Suprapubic skin (tissue), 4 donors: ENCODE data around the gene SLC22A23. TPM values are rescaled to one million over a fixed set of nuclear protein-coding genes. Genes with fewer than 3 reads are reported as not detected.

Experiments
- DNase-seq, 2 donors: peaks; one replicate each; pipeline ENCODE4 v3.0.0-alpha.2; 2019; ENCODE audit warnings: low spot score in 2 of 2
- H3K27ac ChIP-seq: fragments of 200-600 bp; sonication (generic); one replicate; pipeline ENCODE4 v1.5.1; 2019
- H3K27me3 ChIP-seq: fragments of 200-600 bp; sonication (generic); one replicate; pipeline ENCODE4 v1.5.1; 2019
- H3K36me3 ChIP-seq: fragments of 200-600 bp; sonication (generic); one replicate; pipeline ENCODE4 v1.5.1; 2019
- H3K4me1 ChIP-seq: fragments of 200-600 bp; sonication (generic); one replicate; pipeline ENCODE4 v1.5.1; 2019
- H3K4me3 ChIP-seq: fragments of 200-600 bp; sonication (generic); one replicate; pipeline ENCODE4 v1.5.1; 2019; ENCODE audit warnings: mild to moderate bottlenecking
- H3K9me3 ChIP-seq: fragments of 200-600 bp; sonication (generic); one replicate; pipeline ENCODE4 v1.5.1; 2019
- EP300 ChIP-seq: sonication (generic); formaldehyde crosslinking; IDR thresholded peaks from one replicate; pipeline ENCODE4 v1.6.1; 2017; ENCODE audit warnings: antibody characterized with exemption
- POLR2A ChIP-seq, 2 donors: fragments of 450-650 bp; IDR thresholded peaks; one replicate each; pipeline ENCODE4 v1.6.1; 2017; ENCODE audit warnings: antibody characterized with exemption in 2 of 2, mild to moderate bottlenecking in 2 of 2, moderate library complexity in 2 of 2
- POLR2AphosphoS5 ChIP-seq, 3 donors: sonication (generic); formaldehyde crosslinking; IDR thresholded peaks; one replicate each; pipeline ENCODE4 v1.6.1; 2017; ENCODE audit warnings: antibody characterized with exemption in 3 of 3
- WGBS: methylation state at CpG from one replicate; pipeline ENCODE4 v1.1.5; 2018; 5-methylcytosine and 5-hydroxymethylcytosine counted together
- total RNA-seq, 4 donors: library from RNA; depleted of rRNA; stranded (reverse); fragments of >200 nt; gene quantifications; one replicate each; pipeline ENCODE4 v1.1.0, GENCODE V29; 2016
- TF ChIP-seq, protein P1 (sequence below), 2 donors: fragments of 200-600 bp in 1 of 2; fragments of 450-650 bp in 1 of 2; sonication (generic) in 1 of 2; IDR thresholded peaks; one replicate each; pipeline ENCODE4 v1.5.1; 2016 to 2019; ENCODE audit warnings: antibody characterized with exemption in 2 of 2, mild to moderate bottlenecking in 1 of 2, moderate library complexity in 1 of 2

The SLC22A23 gene
- total RNA-seq, 4 donors from 2014 or later = 38.2 to 59.8 (median 48.1) TPM

DNA sequence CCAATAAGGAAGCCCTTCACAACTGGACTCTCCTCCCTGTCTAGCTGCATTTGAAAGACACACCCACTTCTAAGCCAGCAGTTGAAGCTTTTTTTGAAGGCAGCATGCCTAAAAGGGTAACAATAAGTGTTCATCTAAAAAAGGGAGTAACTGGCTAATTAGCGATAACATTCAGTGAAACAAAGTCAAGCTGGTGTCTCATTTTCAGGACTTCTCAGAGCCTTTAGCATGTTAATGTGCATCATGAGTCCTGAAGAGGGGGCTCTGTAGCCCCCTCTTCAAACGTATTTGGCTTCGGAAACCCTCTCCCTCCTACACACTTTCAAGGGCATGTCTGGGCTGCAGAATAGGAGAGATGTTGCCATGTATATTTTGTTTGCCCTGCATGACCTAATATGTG is 28.1 kb downstream of the SLC22A23 start:
- H3K27ac ChIP-seq = peak overlapping the region; percentile 82
- peak in 1 of 2 donors; percentile 1 for DNase-seq
- peaks cover 64% of the 10 kb centered on the region for H3K4me1 ChIP-seq
- TF ChIP-seq, protein P1, sequence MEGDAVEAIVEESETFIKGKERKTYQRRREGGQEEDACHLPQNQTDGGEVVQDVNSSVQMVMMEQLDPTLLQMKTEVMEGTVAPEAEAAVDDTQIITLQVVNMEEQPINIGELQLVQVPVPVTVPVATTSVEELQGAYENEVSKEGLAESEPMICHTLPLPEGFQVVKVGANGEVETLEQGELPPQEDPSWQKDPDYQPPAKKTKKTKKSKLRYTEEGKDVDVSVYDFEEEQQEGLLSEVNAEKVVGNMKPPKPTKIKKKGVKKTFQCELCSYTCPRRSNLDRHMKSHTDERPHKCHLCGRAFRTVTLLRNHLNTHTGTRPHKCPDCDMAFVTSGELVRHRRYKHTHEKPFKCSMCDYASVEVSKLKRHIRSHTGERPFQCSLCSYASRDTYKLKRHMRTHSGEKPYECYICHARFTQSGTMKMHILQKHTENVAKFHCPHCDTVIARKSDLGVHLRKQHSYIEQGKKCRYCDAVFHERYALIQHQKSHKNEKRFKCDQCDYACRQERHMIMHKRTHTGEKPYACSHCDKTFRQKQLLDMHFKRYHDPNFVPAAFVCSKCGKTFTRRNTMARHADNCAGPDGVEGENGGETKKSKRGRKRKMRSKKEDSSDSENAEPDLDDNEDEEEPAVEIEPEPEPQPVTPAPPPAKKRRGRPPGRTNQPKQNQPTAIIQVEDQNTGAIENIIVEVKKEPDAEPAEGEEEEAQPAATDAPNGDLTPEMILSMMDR (IDR thresholded peaks at IDR 0.05) = no peak
- no peaks in the 10 kb centered on the region for H3K36me3 ChIP-seq
- WGBS = 49% methylated on average over 3 of the region's 3 CpGs
- H3K4me3 ChIP-seq = no peak overlapping the region
- H3K9me3 ChIP-seq = no peaks in the 10 kb centered on the region
- H3K27me3 ChIP-seq = no peaks in the 10 kb centered on the region

DNA sequence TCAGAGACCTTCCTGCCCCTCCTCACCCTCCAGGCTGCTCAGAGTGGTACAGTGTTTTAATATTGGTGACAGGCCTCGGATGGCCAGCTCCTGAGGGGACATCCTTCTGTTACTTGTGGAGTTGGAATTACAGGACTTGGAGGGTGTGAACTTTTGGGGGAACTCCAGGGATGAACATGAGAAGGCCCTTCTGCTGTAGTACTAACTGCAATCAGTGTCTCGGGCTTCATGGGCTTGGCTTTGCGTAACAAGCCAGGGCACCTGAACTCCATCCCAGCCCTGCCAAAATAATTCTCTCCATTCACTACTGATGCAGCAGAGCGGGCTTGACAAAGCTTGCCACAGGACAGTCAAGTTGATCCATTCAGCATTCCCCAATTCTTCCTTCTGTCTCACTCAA is 28.6 kb downstream of the SLC22A23 start:
- Histone ChIP-seq H3K4me3 (no peak overlapping the region), H3K27me3 (no peaks in the 10 kb centered on the region), H3K36me3 (no peaks in the 10 kb centered on the region), H3K9me3 (no peaks in the 10 kb centered on the region), H3K27ac (peak overlapping the region; percentile 82), H3K4me1 (peaks cover 60% of the 10 kb centered on the region)
- WGBS = 60% methylated on average over 3 of the region's 4 CpGs
- TF ChIP-seq POLR2A (IDR thresholded peaks at IDR 0.05) (no peak), EP300 (no peak), POLR2AphosphoS5 (IDR thresholded peaks at IDR 0.05) (no peak)
- TF ChIP-seq, protein P1 (IDR thresholded peaks at IDR 0.05) = no peak
- peak in 1 of 2 donors; percentile 49 for DNase-seq

DNA sequence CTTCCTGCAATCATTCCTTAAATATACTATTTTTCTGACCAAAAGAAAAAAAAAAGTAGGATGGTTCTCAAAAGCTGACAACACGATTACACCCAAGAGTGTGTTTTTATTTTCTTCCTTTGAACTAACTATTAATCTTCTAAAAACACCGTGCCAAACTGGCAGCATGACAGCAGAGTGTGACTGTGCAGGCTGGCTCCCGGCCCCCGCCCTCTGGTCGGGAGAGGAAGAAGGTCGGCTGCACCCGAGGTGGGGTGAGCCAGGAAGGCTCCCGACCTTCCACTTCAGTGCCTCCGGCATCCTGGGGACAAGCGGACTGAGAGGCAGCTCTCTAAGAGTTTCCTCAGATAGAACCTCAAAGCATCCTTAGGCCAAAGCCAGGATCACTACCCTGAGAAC is 29.2 kb downstream of the SLC22A23 start:
- TF ChIP-seq EP300 (no peak), POLR2A (IDR thresholded peaks at IDR 0.05) (no peak), POLR2AphosphoS5 (IDR thresholded peaks at IDR 0.05) (no peak)
- TF ChIP-seq, protein P1 (IDR thresholded peaks at IDR 0.05) = no peak
- no peaks in the 10 kb centered on the region for H3K36me3 ChIP-seq
- H3K9me3 ChIP-seq = no peaks in the 10 kb centered on the region
- peak in 1 of 2 donors; percentile 82 for DNase-seq
- 28% methylated on average over 8 of the region's 10 CpGs for WGBS
- H3K27ac ChIP-seq = peak overlapping the region; percentile 82
- H3K27me3 ChIP-seq = no peaks in the 10 kb centered on the region
- no peak overlapping the region for H3K4me3 ChIP-seq
- H3K4me1 ChIP-seq = peaks cover 57% of the 10 kb centered on the region

DNA sequence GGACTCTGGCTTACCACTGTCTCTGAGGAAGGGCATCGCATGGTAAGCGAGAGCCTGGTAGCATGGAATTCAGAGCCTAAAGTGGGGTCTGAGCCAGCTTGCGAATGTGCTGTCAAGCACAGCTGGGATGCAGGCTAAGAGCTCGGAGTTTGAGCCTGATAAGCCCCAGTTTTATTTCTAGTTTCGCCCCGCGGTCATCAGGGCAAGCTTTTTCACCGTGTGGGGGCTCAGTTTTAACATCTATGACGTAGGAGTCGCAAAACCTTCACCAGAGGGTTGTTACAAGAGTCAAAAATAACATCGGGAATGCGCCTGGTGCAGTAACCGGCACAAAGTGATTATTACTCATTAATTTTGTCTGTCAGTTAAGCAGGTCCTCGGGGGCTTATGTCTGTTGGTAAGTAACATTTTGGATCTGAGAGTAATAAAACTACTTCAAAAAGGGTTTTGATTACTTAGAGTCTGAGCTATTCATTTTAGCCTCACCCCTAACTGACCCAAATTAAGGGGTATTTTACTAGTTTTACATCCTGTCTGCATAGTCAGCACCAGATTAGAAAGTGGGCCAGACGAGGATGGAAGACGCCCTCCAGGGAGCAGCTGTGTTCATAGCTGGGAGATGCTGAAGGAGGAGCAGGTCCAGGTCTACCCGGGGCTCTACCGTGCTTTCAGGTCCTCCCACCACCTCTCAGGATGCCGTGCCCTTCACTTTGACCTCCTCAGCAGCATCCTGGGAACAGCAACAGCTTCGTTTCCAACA is 29.7 kb downstream of the SLC22A23 start:
- Histone ChIP-seq H3K27me3 (no peaks in the 10 kb centered on the region), H3K36me3 (no peaks in the 10 kb centered on the region), H3K9me3 (no peaks in the 10 kb centered on the region), H3K27ac (peak overlapping the region; percentile 82), H3K4me3 (no peak overlapping the region), H3K4me1 (peaks cover 59% of the 10 kb centered on the region)
- DNase-seq = no peak
- TF ChIP-seq POLR2AphosphoS5 (IDR thresholded peaks at IDR 0.05) (no peak), EP300 (no peak), POLR2A (IDR thresholded peaks at IDR 0.05) (no peak)
- TF ChIP-seq, protein P1 (IDR thresholded peaks at IDR 0.05) = no peak
- WGBS = 73% methylated on average over 20 of the region's 20 CpGs

DNA sequence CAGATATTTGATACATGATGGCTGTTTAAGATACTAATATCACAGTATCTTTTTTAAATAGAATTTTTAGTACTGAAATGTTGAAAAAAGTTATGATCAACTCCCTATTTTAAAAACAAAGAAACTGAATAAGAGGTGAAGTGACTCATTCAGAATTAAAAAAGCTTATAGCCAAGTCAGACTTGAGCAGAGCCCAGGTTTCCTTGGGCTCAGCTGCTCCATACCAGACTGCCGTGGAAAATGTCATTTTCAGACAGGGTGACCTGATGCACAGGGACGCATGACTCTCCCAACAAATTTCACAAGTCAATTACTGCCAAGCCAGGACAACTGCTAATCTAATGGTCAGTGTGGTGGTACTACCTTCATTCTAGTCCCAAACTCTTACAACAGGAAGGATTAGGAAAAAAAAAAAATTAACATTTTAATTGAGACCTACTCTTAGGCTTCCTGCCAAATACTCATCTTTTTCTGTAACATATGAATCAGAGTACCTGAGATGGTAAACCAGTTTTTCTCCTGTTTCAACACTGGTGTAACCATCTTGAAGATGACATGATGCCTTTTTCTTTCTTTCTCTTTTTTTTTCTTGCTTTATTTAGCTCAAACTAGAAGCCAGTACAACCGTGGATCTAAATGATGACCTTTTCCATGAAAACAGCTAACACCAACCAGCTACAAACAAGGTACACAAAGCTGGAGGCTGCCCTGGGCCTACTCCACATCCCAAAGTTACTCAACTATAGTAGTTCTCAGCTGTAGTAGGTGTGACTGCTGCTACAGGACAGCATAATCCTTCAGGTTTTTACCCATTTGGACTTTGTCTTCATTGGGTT is 30.5 kb downstream of the SLC22A23 start:
- no peaks in the 10 kb centered on the region for H3K9me3 ChIP-seq
- H3K27me3 ChIP-seq = no peaks in the 10 kb centered on the region
- WGBS = 67% methylated on average over 3 of the region's 3 CpGs
- H3K4me1 ChIP-seq = peaks cover 56% of the 10 kb centered on the region
- no peak for TF ChIP-seq POLR2AphosphoS5 (IDR thresholded peaks at IDR 0.05)
- TF ChIP-seq, protein P1 (IDR thresholded peaks at IDR 0.05) = no peak
- TF ChIP-seq EP300 = no peak
- TF ChIP-seq POLR2A (IDR thresholded peaks at IDR 0.05) = no peak
- no peak overlapping the region for H3K4me3 ChIP-seq
- H3K36me3 ChIP-seq = no peaks in the 10 kb centered on the region
- peak overlapping the region; percentile 82 for H3K27ac ChIP-seq
- no peak for DNase-seq
